K562 (cell line): ENCODE measurements around the gene SPAG9. TPM values are rescaled to one million over a fixed set of nuclear protein-coding genes. Genes with fewer than 3 reads are reported as not detected.

Source experiments
- AFF4 ChIP-seq: sonication (generic); formaldehyde crosslinking; IDR thresholded peaks from 2 replicates; pipeline ENCODE4 v1.8.0; 2023; ENCODE audit warnings: mild to moderate bottlenecking, missing genetic modification reagents
- ETV6 ChIP-seq, 3 experiments: fragments of 150-350 bp in 1 of 3; sonication (generic) in 1 of 3; formaldehyde crosslinking in 1 of 3; IDR thresholded peaks; 2 replicates each; pipeline versions ENCODE4 v1.6.1 to v1.8.0; 2014 to 2022; ENCODE audit warnings: borderline replicate concordance in 2 of 3, low read depth in 2 of 3, antibody characterized with exemption in 1 of 3, low read length in 1 of 3, mild to moderate bottlenecking in 1 of 3, missing genetic modification reagents in 1 of 3
- HLTF ChIP-seq: fragments of 450-650 bp; IDR thresholded peaks from 2 replicates; pipeline ENCODE4 v1.6.1; 2016
- KDM5B ChIP-seq: fragments of 200-600 bp; sonication (generic); IDR thresholded peaks from 2 replicates; pipeline ENCODE4 v1.6.1; 2012; ENCODE audit warnings: low read depth, mild to moderate bottlenecking, moderate library complexity, low read length, control low read depth, inconsistent platforms; ENCODE audit not compliant: insufficient replicate concordance
- NR2C2 ChIP-seq, 2 experiments: fragments of 200-800 bp in 1 of 2; sonication (Bioruptor generic) in 1 of 2; sonication (generic) in 1 of 2; formaldehyde crosslinking in 1 of 2; IDR thresholded peaks; 2 replicates each; pipeline versions ENCODE4 v1.6.1 to v1.8.0; 2016 to 2022; ENCODE audit warnings: mild to moderate bottlenecking in 1 of 2, missing compliant biosample characterization in 1 of 2, missing genetic modification characterization in 1 of 2, missing genetic modification reagents in 1 of 2
- NR4A1 ChIP-seq, 2 experiments: fragments of 250-450 bp in 1 of 2; fragments of 450-650 bp in 1 of 2; sonication (Bioruptor Pico) in 1 of 2; IDR thresholded peaks; 2 replicates each; pipeline versions ENCODE4 v1.4.0 to v1.6.1; 2016 to 2020; ENCODE audit warnings: mild to moderate bottlenecking in 2 of 2, missing compliant biosample characterization in 1 of 2, missing genetic modification characterization in 1 of 2, moderate library complexity in 1 of 2
- PHTF2 ChIP-seq: fragments of 250-450 bp; sonication (Bioruptor Pico); IDR thresholded peaks from 2 replicates; pipeline ENCODE4 v1.5.0; 2021; ENCODE audit warnings: mild to moderate bottlenecking
- POLR3G ChIP-seq: IDR thresholded peaks from 2 replicates; pipeline ENCODE4 v1.6.1; 2011; ENCODE audit not compliant: insufficient read length, insufficient replicate concordance; ENCODE audit errors: extremely low read depth
- RBM25 ChIP-seq: fragments of 200-400 bp; formaldehyde crosslinking; IDR thresholded peaks from 2 replicates; pipeline ENCODE4 v1.6.1; 2018; ENCODE audit warnings: low read length, low read depth, moderate library complexity; ENCODE audit not compliant: severe bottlenecking
- SAP30 ChIP-seq: fragments of 200-600 bp; sonication (generic); IDR thresholded peaks from 2 replicates; pipeline ENCODE4 v1.6.1; 2012; ENCODE audit warnings: borderline replicate concordance, low read depth, mild to moderate bottlenecking, moderate library complexity, low read length, control low read depth, inconsistent platforms; ENCODE audit not compliant: insufficient read depth, poor library complexity, severe bottlenecking
- SUPT5H ChIP-seq: fragments of 450-650 bp; IDR thresholded peaks from 2 replicates; pipeline ENCODE4 v1.6.1; 2016
- TEAD4 ChIP-seq, 2 experiments: sonication (generic) in 1 of 2; formaldehyde crosslinking in 1 of 2; IDR thresholded peaks; 2 replicates each; pipeline versions ENCODE4 v1.6.1 to v1.8.0; 2012 to 2022; ENCODE audit warnings: borderline replicate concordance in 1 of 2, inconsistent platforms in 1 of 2, low read length in 1 of 2, mild to moderate bottlenecking in 1 of 2, missing genetic modification reagents in 1 of 2
- U2AF2 ChIP-seq: fragments of 200-400 bp; formaldehyde crosslinking; optimal IDR thresholded peaks from 2 replicates; pipeline ENCODE3; 2017; ENCODE audit warnings: low read depth, mild to moderate bottlenecking, low read length
- ZNF134 ChIP-seq: fragments of 250-450 bp; sonication (Bioruptor Pico); conservative IDR thresholded peaks from 2 replicates; pipeline ENCODE4 v1.4.0; 2020
- ZNF277 ChIP-seq: fragments of 250-450 bp; sonication (Bioruptor Pico); IDR thresholded peaks from 2 replicates; pipeline ENCODE4 v1.8.0; 2022; ENCODE audit warnings: inconsistent platforms, mild to moderate bottlenecking, moderate library complexity, borderline replicate concordance
- ZNF280A ChIP-seq: fragments of 450-650 bp; IDR thresholded peaks from 2 replicates; pipeline ENCODE4 v1.6.1; 2018; ENCODE audit warnings: mild to moderate bottlenecking, low read depth; ENCODE audit not compliant: partially characterized antibody
- ZNF316 ChIP-seq: fragments of 450-650 bp; IDR thresholded peaks from 2 replicates; pipeline ENCODE4 v1.6.1; 2016
- ZNF41 ChIP-seq: fragments of 250-450 bp; sonication (Bioruptor Pico); conservative IDR thresholded peaks from 2 replicates; pipeline ENCODE4 v1.4.0; 2020; ENCODE audit warnings: mild to moderate bottlenecking
- polyA plus RNA-seq, 8 experiments: library from polyadenylated mRNA; depleted of rRNA in 4 of 8; stranded (reverse) in 5 of 8; unstranded in 3 of 8; fragments of >200 nt; fragmentation: Nextera tagmentation in 2 of 8; fragmentation: Illumina TruSeq in 1 of 8; extraction: Ambion mirVana in 2 of 8; extraction: Trizol in 1 of 8; gene quantifications; 2 replicates each; pipeline versions ENCODE4 v1.2.1 to v1.2.3, GENCODE V29; 2011 to 2014; ENCODE audit warnings: inconsistent platforms in 1 of 8, missing spikeins in 1 of 8
- total RNA-seq, 7 experiments: library from RNA; depleted of rRNA in 6 of 7; stranded (reverse); fragments of >200 nt in 6 of 7; fragmentation: Illumina TruSeq in 2 of 7; extraction: Trizol in 2 of 7; gene quantifications; 2 replicates each; pipeline versions ENCODE4 v1.2.1 to v1.2.3, GENCODE V29; 2011 to 2021; ENCODE audit warnings: low replicate concordance in 1 of 7

The SPAG9 gene
- total and polyA plus RNA-seq, 9 of the 15 experiments (the other 6 are each of a cell fraction or from before 2014, with no cell fraction given), result 12.2 to 99.2 (median 58.2) TPM

- TF ChIP-seq ETV6 (IDR thresholded peaks at IDR 0.05; ENCODE audit: borderline replicate concordance in 1 of 2, low read depth in 2 of 2, low read length in 1 of 2) (peak in 1 of 2 experiments; percentile 58; a peak in 1 of 4 replicates), ETV6 (CRISPR knock-in tag; IDR thresholded peaks at IDR 0.05; ENCODE audit: borderline replicate concordance) (0 out of 2 replicates have a peak, but pooled peaks have one; percentile 80), HLTF (peak; percentile 97), ZNF41 (CRISPR knock-in tag) (no peak), SAP30 (peak; percentile 99), POLR3G (no peak), RBM25 (no peak), TEAD4 (IDR thresholded peaks at IDR 0.05; ENCODE audit: low read length) (peak; percentile 55; the same call in 1 of the 2 replicates), TEAD4 (CRISPR knock-in tag; IDR thresholded peaks at IDR 0.05; ENCODE audit: borderline replicate concordance) (peak; percentile 89), ZNF277 (CRISPR knock-in tag) (no peak), PHTF2 (CRISPR knock-in tag) (no peak), NR2C2 (CRISPR knock-in tag; IDR thresholded peaks at IDR 0.05) (peak; percentile 93), NR2C2 (tag; IDR thresholded peaks at IDR 0.05) (peak; percentile 97), AFF4 (peak; percentile 92; the same call in 1 of the 2 replicates), KDM5B (peak; percentile 66), ZNF134 (CRISPR knock-in tag) (0 out of 2 replicates have a peak, but pooled peaks have one; percentile 13), NR4A1 (CRISPR knock-in tag; IDR thresholded peaks at IDR 0.05) (no peak), NR4A1 (tag; IDR thresholded peaks at IDR 0.05) (no peak), SUPT5H (peak; percentile 94), ZNF316 (peak; percentile 51), U2AF2 (no peak), ZNF280A (no peak)
These were observed 32.8 kb upstream of the SPAG9 start, which contains the start of gene NME1 (continued) for GRCh38 chr17:51153210-51154072.
